Astrocyte (in vitro differentiated cells and primary cell): ENCODE measurements around the gene CFAP97. TPM values are rescaled to one million over a fixed set of nuclear protein-coding genes. Genes with fewer than 3 reads are reported as not detected.
"Not testable (repeated sequence)": the region's sequence is repeated elsewhere in the genome, so short reads cannot be mapped to it uniquely, and the experiment has no call there.

Experiments used
- DNase-seq: peaks from one replicate; pipeline ENCODE4 v3.0.0-alpha.2; 2010; ENCODE audit warnings: low read depth
- FAIRE-seq: peaks from 2 replicates; lab custom pipeline; 2011; peaks lifted over from hg19 to GRCh38; lab: Jason Lieb, UNC
- H2AFZ ChIP-seq: 2 replicates; pipeline ENCODE4 v1.6.0; 2012; ENCODE audit warnings: low read depth, low read length, inconsistent platforms
- H3K27ac ChIP-seq: 2 replicates; pipeline ENCODE4 v1.5.1; 2011; ENCODE audit warnings: low read depth, low read length, inconsistent platforms
- H3K27me3 ChIP-seq: 2 replicates; pipeline ENCODE4 v1.6.0; 2011; ENCODE audit warnings: low read length, inconsistent platforms; ENCODE audit not compliant: insufficient read depth
- H3K36me3 ChIP-seq: 2 replicates; pipeline ENCODE4 v1.5.1; 2011; ENCODE audit warnings: low read length, inconsistent platforms; ENCODE audit not compliant: insufficient read depth
- H3K4me1 ChIP-seq: 2 replicates; pipeline ENCODE4 v1.5.1; 2011; ENCODE audit warnings: low read length, inconsistent platforms; ENCODE audit not compliant: insufficient read depth
- H3K4me2 ChIP-seq: 2 replicates; pipeline ENCODE4 v1.6.0; 2012; ENCODE audit warnings: low read length, inconsistent platforms
- H3K4me3 ChIP-seq: 2 replicates; pipeline ENCODE4 v1.5.1; 2011; ENCODE audit warnings: low read depth, mild to moderate bottlenecking, low read length, inconsistent platforms; ENCODE audit not compliant: insufficient read depth
- H3K79me2 ChIP-seq: 2 replicates; pipeline ENCODE4 v1.6.0; 2012; ENCODE audit warnings: mild to moderate bottlenecking, low read length, inconsistent platforms; ENCODE audit not compliant: insufficient read depth
- H3K9ac ChIP-seq: 2 replicates; pipeline ENCODE4 v1.6.0; 2012; ENCODE audit warnings: mild to moderate bottlenecking, low read length, inconsistent platforms
- H3K9me3 ChIP-seq: 2 replicates; pipeline ENCODE4 v1.5.1; 2012; ENCODE audit warnings: low read depth, mild to moderate bottlenecking, low read length, inconsistent platforms; ENCODE audit not compliant: insufficient read depth
- H4K20me1 ChIP-seq: 2 replicates; pipeline ENCODE4 v1.6.0; 2012; ENCODE audit warnings: low read length, inconsistent platforms; ENCODE audit not compliant: insufficient read depth
- H3K27ac Mint-ChIP-seq: one replicate; pipeline ENCODE4 v1.8.0; 2021; ENCODE audit warnings: mild to moderate bottlenecking, mixed read lengths; ENCODE audit not compliant: unreplicated experiment
- H3K27me3 Mint-ChIP-seq: one replicate; pipeline ENCODE4 v1.8.0; 2021; ENCODE audit warnings: low read depth, mixed read lengths; ENCODE audit not compliant: unreplicated experiment
- H3K36me3 Mint-ChIP-seq: one replicate; pipeline ENCODE4 v1.8.0; 2021; ENCODE audit warnings: low read depth, mixed read lengths; ENCODE audit not compliant: unreplicated experiment
- H3K4me1 Mint-ChIP-seq: one replicate; pipeline ENCODE4 v1.8.0; 2021; ENCODE audit warnings: low read depth, mixed read lengths; ENCODE audit not compliant: unreplicated experiment
- H3K4me3 Mint-ChIP-seq: one replicate; pipeline ENCODE4 v1.8.0; 2021; ENCODE audit warnings: mild to moderate bottlenecking, moderate library complexity, mixed read lengths; ENCODE audit not compliant: unreplicated experiment
- H3K9me3 Mint-ChIP-seq: one replicate; pipeline ENCODE4 v1.8.0; 2021; ENCODE audit warnings: mild to moderate bottlenecking, mixed read lengths; ENCODE audit not compliant: unreplicated experiment
- CTCF ChIP-seq: IDR thresholded peaks from 2 replicates; pipeline ENCODE4 v1.5.1; 2011; ENCODE audit warnings: low read depth, mild to moderate bottlenecking, inconsistent platforms, low read length, moderate library complexity; ENCODE audit not compliant: insufficient read depth
- EZH2 ChIP-seq: IDR thresholded peaks from 2 replicates; pipeline ENCODE4 v1.6.1; 2012; ENCODE audit warnings: mild to moderate bottlenecking, low read length, inconsistent platforms; ENCODE audit not compliant: insufficient read depth
- total RNA-seq: library from RNA; stranded (reverse); gene quantifications from 2 replicates; pipeline ENCODE4 v1.2.1, GENCODE V29; 2021

CFAP97 gene
- total RNA-seq, 1 donor from 2014 or later, result 22.7 TPM

GRCh38 chr4:185205697-185206342 lies 2.0 kb upstream of the CFAP97 start:
- Histone ChIP-seq H3K79me2 (peaks cover 20% of the 10 kb centered on the region), H3K36me3 (no peaks in the 10 kb centered on the region), H3K27ac (no peak overlapping the region), H4K20me1 (no peaks in the 10 kb centered on the region), H3K27me3 (no peaks in the 10 kb centered on the region), H3K4me3 (no peak overlapping the region), H2AFZ (no peak overlapping the region), H3K4me1 (peaks cover 30% of the 10 kb centered on the region), H3K4me2 (no peak overlapping the region), H3K9me3 (no peaks in the 10 kb centered on the region), H3K9ac (no peak overlapping the region)
- Mint-ChIP-seq H3K36me3 (no peaks in the 10 kb centered on the region), H3K9me3 (no peaks in the 10 kb centered on the region), H3K4me1 (peaks cover 9% of the 10 kb centered on the region), H3K27ac (no peak overlapping the region), H3K27me3 (no peaks in the 10 kb centered on the region), H3K4me3 (no peak overlapping the region)
- no peak for TF ChIP-seq EZH2
- no peak for TF ChIP-seq CTCF
- DNase-seq (no peak), FAIRE-seq (no peak)

GRCh38 chr4:185205073-185205472 lies 1.3 kb upstream of the CFAP97 start:
- H3K27ac Mint-ChIP-seq, H2AFZ ChIP-seq, H3K36me3 Mint-ChIP-seq, FAIRE-seq, H3K27me3 Mint-ChIP-seq, H3K9me3 ChIP-seq, H3K4me1 Mint-ChIP-seq, DNase-seq, H3K4me3 ChIP-seq, H3K36me3 ChIP-seq, H4K20me1 ChIP-seq, H3K27ac ChIP-seq, H3K9ac ChIP-seq, H3K9me3 Mint-ChIP-seq, H3K27me3 ChIP-seq: not testable (repeated sequence)
- H3K4me1 ChIP-seq, result peaks cover 30% of the 10 kb centered on the region
- H3K79me2 ChIP-seq, result peaks cover 13% of the 10 kb centered on the region
- peak overlapping the region; percentile 82 for H3K4me2 ChIP-seq
- peak overlapping the region; percentile 86 for H3K4me3 Mint-ChIP-seq

- Mint-ChIP-seq H3K9me3 (no peaks in the 10 kb centered on the region), H3K27ac (peak overlapping the region; percentile 63), H3K27me3 (no peaks in the 10 kb centered on the region), H3K4me1 (peaks cover 9% of the 10 kb centered on the region), H3K4me3 (peak overlapping the region; percentile 86), H3K36me3 (no peaks in the 10 kb centered on the region)
- Histone ChIP-seq H3K4me2 (peak overlapping the region; percentile 82), H3K27me3 (no peaks in the 10 kb centered on the region), H3K4me3 (peak overlapping the region; percentile 65), H3K9ac (peak overlapping the region; percentile 79), H2AFZ (peak overlapping the region; percentile 26), H4K20me1 (peaks cover 8% of the 10 kb centered on the region), H3K4me1 (peaks cover 30% of the 10 kb centered on the region), H3K36me3 (no peaks in the 10 kb centered on the region), H3K79me2 (peaks cover 11% of the 10 kb centered on the region), H3K9me3 (no peaks in the 10 kb centered on the region), H3K27ac (peak overlapping the region; percentile 42)
- FAIRE-seq, result no peak
- TF ChIP-seq EZH2 (no peak), CTCF (no peak)
- DNase-seq, result no peak
Measured at GRCh38 chr4:185204238-185204910, 574 bp upstream of the CFAP97 start.
